Fibroblast of skin of back (primary cell): Measurements from ENCODE around the gene GABRD. TPM values are rescaled to one million over a fixed set of nuclear protein-coding genes. Genes with fewer than 3 reads are reported as not detected.
"Not testable (repeated sequence)": the region's sequence is repeated elsewhere in the genome, so short reads cannot be mapped to it uniquely, and the experiment has no call there.

Source experiments
- DNase-seq: peaks from one replicate; pipeline ENCODE4 v3.0.0-alpha.2; 2013
- polyA plus RNA-seq, 2 experiments: library from polyadenylated mRNA; unstranded; fragments of 120-200 nt; gene quantifications; one replicate each; pipeline ENCODE4 v1.2.1, GENCODE V29; 2013; ENCODE audit not compliant: insufficient read length in 2 of 2

GABRD gene
- not detected for polyA plus RNA-seq (2013, experiment 1 of 2; ENCODE audit: insufficient read length)
- polyA plus RNA-seq (2013, experiment 2 of 2; ENCODE audit: insufficient read length): not detected

- DNase-seq: no peak
Observed at GRCh38 chr1:2019172-2019543, at the start of gene GABRD. GABRD (plus strand) TSS chr1:2019345; CDS start chr1:2019424, 79 bp downstream.

GRCh38 chr1:1969505-1969900 is 49.6 kb upstream of the GABRD start:
- no peak for DNase-seq

GRCh38 chr1:1969953-1970716 is 49.0 kb upstream of the GABRD start:
- no peak for DNase-seq

- DNase-seq: no peak
Observed at GRCh38 chr1:1971017-1971416, 48.1 kb upstream of the GABRD start.

- no peak for DNase-seq
Observed at GRCh38 chr1:1971688-1972087, 47.5 kb upstream of the GABRD start.

- DNase-seq: no peak
Observed at GRCh38 chr1:1972976-1973715, 46.0 kb upstream of the GABRD start.

GRCh38 chr1:1973716-1974642 is 45.2 kb upstream of the GABRD start:
- DNase-seq: no peak

GRCh38 chr1:1974834-1975233 is 44.3 kb upstream of the GABRD start:
- no peak for DNase-seq

- DNase-seq: no peak
Observed at GRCh38 chr1:1975535-1975934, 43.6 kb upstream of the GABRD start.

- no peak for DNase-seq
Observed at GRCh38 chr1:1976031-1976430, 43.1 kb upstream of the GABRD start.

GRCh38 chr1:1978108-1978507 is 41.0 kb upstream of the GABRD start:
- no peak for DNase-seq

- not testable (repeated sequence) for DNase-seq
Observed at GRCh38 chr1:1978690-1979481, 40.3 kb upstream of the GABRD start.

- DNase-seq: no peak
Observed at GRCh38 chr1:1979482-1980165, 39.5 kb upstream of the GABRD start.

GRCh38 chr1:1980467-1981141 is 38.5 kb upstream of the GABRD start:
- no peak for DNase-seq

- DNase-seq: no peak
Observed at GRCh38 chr1:1981142-1981500, 38.0 kb upstream of the GABRD start.

- not testable (repeated sequence) for DNase-seq
Observed at GRCh38 chr1:1981631-1982327, 37.4 kb upstream of the GABRD start.

- no peak for DNase-seq
Observed at GRCh38 chr1:1982379-1983232, 36.5 kb upstream of the GABRD start.

- DNase-seq: no peak
Observed at GRCh38 chr1:1984560-1985070, 34.5 kb upstream of the GABRD start.
